Measurements from ENCODE around the gene KCNMA1.

DNA sequence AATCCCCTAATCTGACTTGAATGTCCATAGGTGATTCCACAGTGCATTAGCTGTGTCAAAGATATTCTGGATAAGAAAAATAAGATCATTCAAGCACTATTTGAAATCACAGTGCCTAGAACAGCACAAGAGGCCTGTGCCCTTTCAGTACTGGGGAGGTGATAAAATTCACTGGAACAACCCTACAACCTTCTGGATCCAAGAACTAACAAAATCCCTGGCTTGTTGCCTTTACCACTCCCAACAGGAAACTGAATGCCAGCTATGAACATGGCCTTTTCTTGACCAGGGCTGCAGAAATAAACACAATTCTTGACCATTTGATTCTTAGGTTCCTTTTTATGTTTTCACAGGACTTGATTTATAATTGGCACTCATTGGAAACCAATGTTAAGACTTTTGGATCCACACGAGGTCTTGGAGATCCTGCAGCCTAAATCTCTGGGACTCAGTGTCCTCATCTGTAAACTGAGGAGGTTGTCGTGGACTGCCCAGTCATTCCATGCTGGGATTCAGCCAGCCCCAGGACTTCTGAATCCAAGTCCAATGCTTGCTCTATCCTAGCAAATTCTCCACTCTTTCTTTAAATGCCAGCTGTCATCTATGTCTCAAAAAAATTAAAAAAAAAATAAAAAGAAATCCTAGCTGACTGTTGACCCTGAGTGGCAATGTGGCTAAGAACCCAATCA is 624.7 kb downstream of the KCNMA1 start:
- TF ChIP-seq, protein P1, sequence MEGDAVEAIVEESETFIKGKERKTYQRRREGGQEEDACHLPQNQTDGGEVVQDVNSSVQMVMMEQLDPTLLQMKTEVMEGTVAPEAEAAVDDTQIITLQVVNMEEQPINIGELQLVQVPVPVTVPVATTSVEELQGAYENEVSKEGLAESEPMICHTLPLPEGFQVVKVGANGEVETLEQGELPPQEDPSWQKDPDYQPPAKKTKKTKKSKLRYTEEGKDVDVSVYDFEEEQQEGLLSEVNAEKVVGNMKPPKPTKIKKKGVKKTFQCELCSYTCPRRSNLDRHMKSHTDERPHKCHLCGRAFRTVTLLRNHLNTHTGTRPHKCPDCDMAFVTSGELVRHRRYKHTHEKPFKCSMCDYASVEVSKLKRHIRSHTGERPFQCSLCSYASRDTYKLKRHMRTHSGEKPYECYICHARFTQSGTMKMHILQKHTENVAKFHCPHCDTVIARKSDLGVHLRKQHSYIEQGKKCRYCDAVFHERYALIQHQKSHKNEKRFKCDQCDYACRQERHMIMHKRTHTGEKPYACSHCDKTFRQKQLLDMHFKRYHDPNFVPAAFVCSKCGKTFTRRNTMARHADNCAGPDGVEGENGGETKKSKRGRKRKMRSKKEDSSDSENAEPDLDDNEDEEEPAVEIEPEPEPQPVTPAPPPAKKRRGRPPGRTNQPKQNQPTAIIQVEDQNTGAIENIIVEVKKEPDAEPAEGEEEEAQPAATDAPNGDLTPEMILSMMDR (IDR thresholded peaks at IDR 0.05 in 2 of 3, conservative IDR thresholded peaks at IDR 0.05 in 1 of 3; ENCODE audit: control insufficient read depth in 2 of 3, extremely low read depth in 1 of 3, insufficient read depth in 1 of 3, low read depth in 3 of 3, low read length in 3 of 3), result no peak
- TF ChIP-seq POU2F2 (IDR thresholded peaks at IDR 0.05; ENCODE audit: borderline replicate concordance, low read depth, low read length) (no peak), RFX5 (IDR thresholded peaks at IDR 0.05; ENCODE audit: low read depth, low read length) (no peak), MTA2 (IDR thresholded peaks at IDR 0.05; ENCODE audit: low read depth) (no peak)
